WTC11 (cell line): ENCODE data around the gene LRRTM3. TPM values are rescaled to one million over a fixed set of nuclear protein-coding genes. Genes with fewer than 3 reads are reported as not detected.

ENCODE experiments used
- ATAC-seq: fragments of 200-7000 bp; cut with Tn5 transposase; 2 replicates; pipeline ENCODE4 v1.10.0; 2021; ENCODE audit warnings: mild to moderate bottlenecking, moderate library complexity
- CTCF ChIA-PET: fragments of 300-600 bp; sonication (Branson Sonifier 250); formaldehyde crosslinking; loops from one replicate; lab custom pipeline; 2021; ENCODE audit warnings: antibody characterized with exemption; lab: Charles Lee
- POLR2A ChIA-PET: fragments of 350-600 bp; sonication (Branson Sonifier 250); formaldehyde crosslinking; loops from one replicate; lab custom pipeline; 2021; ENCODE audit warnings: antibody characterized with exemption; lab: Charles Lee
- DNase-seq: peaks from one replicate; pipeline ENCODE4 v3.0.0; 2021; ENCODE audit warnings: low spot score
- H3K27ac Mint-ChIP-seq: 2 replicates; pipeline ENCODE4 v1.8.0; 2021; ENCODE audit warnings: mixed read lengths
- H3K27me3 Mint-ChIP-seq: 2 replicates; pipeline ENCODE4 v1.8.0; 2021; ENCODE audit warnings: low read depth, mild to moderate bottlenecking, moderate library complexity, mixed read lengths
- H3K36me3 Mint-ChIP-seq: 2 replicates; pipeline ENCODE4 v1.8.0; 2021; ENCODE audit warnings: mixed read lengths
- H3K4me1 Mint-ChIP-seq: 2 replicates; pipeline ENCODE4 v1.8.0; 2022; ENCODE audit warnings: mixed read lengths
- H3K4me3 Mint-ChIP-seq: 2 replicates; pipeline ENCODE4 v1.8.0; 2021; ENCODE audit warnings: mild to moderate bottlenecking, moderate library complexity, mixed read lengths
- H3K9me3 Mint-ChIP-seq: 2 replicates; pipeline ENCODE4 v1.8.0; 2021; ENCODE audit warnings: mixed read lengths
- ARID4B ChIP-seq: sonication (generic); formaldehyde crosslinking; IDR thresholded peaks from 2 replicates; pipeline ENCODE4 v1.8.0; 2023; ENCODE audit warnings: missing genetic modification reagents, mild to moderate bottlenecking, borderline replicate concordance
- EMX1 ChIP-seq: fragments of 250-450 bp; sonication (Bioruptor Pico); IDR thresholded peaks from 2 replicates; pipeline ENCODE4 v1.8.0; 2021; ENCODE audit warnings: mild to moderate bottlenecking
- ESRRA ChIP-seq: sonication (generic); formaldehyde crosslinking; IDR thresholded peaks from 2 replicates; pipeline ENCODE4 v1.8.1; 2022; ENCODE audit warnings: mild to moderate bottlenecking, missing genetic modification reagents, borderline replicate concordance
- ETV6 ChIP-seq: sonication (generic); formaldehyde crosslinking; IDR thresholded peaks from 2 replicates; pipeline ENCODE4 v1.8.1; 2022; ENCODE audit warnings: mild to moderate bottlenecking, missing genetic modification reagents
- FOXJ3 ChIP-seq: sonication (generic); formaldehyde crosslinking; IDR thresholded peaks from 2 replicates; pipeline ENCODE4 v1.9.0; 2021; ENCODE audit warnings: missing genetic modification reagents, mild to moderate bottlenecking, borderline replicate concordance
- FOXK1 ChIP-seq: sonication (generic); formaldehyde crosslinking; IDR thresholded peaks from 2 replicates; pipeline ENCODE4 v1.8.0; 2022; ENCODE audit warnings: mild to moderate bottlenecking, moderate library complexity, missing genetic modification reagents
- FOXP1 ChIP-seq: sonication (generic); formaldehyde crosslinking; IDR thresholded peaks from 2 replicates; pipeline ENCODE4 v1.8.0; 2022; ENCODE audit warnings: missing genetic modification reagents, mild to moderate bottlenecking, moderate library complexity, borderline replicate concordance
- GABPB1 ChIP-seq: sonication (generic); formaldehyde crosslinking; IDR thresholded peaks from 2 replicates; pipeline ENCODE4 v1.8.1; 2023; ENCODE audit warnings: mild to moderate bottlenecking, missing genetic modification reagents
- GRHL2 ChIP-seq: fragments of 250-450 bp; sonication (Bioruptor Pico); IDR thresholded peaks from 2 replicates; pipeline ENCODE4 v1.8.0; 2022; ENCODE audit warnings: mild to moderate bottlenecking, moderate library complexity; ENCODE audit not compliant: insufficient replicate concordance, severe bottlenecking
- IRF2 ChIP-seq: sonication (generic); formaldehyde crosslinking; IDR thresholded peaks from 2 replicates; pipeline ENCODE4 v1.8.0; 2022; ENCODE audit warnings: low read depth, missing genetic modification reagents, borderline replicate concordance
- JUN ChIP-seq: sonication (generic); formaldehyde crosslinking; IDR thresholded peaks from 2 replicates; pipeline ENCODE4 v1.8.0; 2023; ENCODE audit warnings: mild to moderate bottlenecking, missing genetic modification reagents
- MYBL2 ChIP-seq: sonication (generic); formaldehyde crosslinking; IDR thresholded peaks from 2 replicates; pipeline ENCODE4 v1.8.1; 2023; ENCODE audit warnings: mild to moderate bottlenecking, moderate library complexity, missing genetic modification reagents
- PREB ChIP-seq: sonication (generic); formaldehyde crosslinking; IDR thresholded peaks from 2 replicates; pipeline ENCODE4 v1.8.1; 2022; ENCODE audit warnings: mild to moderate bottlenecking, missing genetic modification reagents, moderate library complexity, borderline replicate concordance
- SMAD3 ChIP-seq: sonication (generic); formaldehyde crosslinking; IDR thresholded peaks from 2 replicates; pipeline ENCODE4 v1.8.0; 2022; ENCODE audit warnings: missing genetic modification reagents, mild to moderate bottlenecking, borderline replicate concordance
- SMAD4 ChIP-seq: sonication (generic); formaldehyde crosslinking; IDR thresholded peaks from 2 replicates; pipeline ENCODE4 v1.8.0; 2022; ENCODE audit warnings: mild to moderate bottlenecking, missing genetic modification reagents
- USF2 ChIP-seq: sonication (generic); formaldehyde crosslinking; IDR thresholded peaks from 2 replicates; pipeline ENCODE4 v1.8.1; 2023; ENCODE audit warnings: mild to moderate bottlenecking, missing genetic modification reagents, moderate library complexity
- ZBTB21 ChIP-seq: sonication (generic); formaldehyde crosslinking; IDR thresholded peaks from 2 replicates; pipeline ENCODE4 v1.8.1; 2023; ENCODE audit warnings: mild to moderate bottlenecking, missing genetic modification reagents, borderline replicate concordance
- ZMAT4 ChIP-seq: fragments of 250-450 bp; sonication (Bioruptor Pico); IDR thresholded peaks from 2 replicates; pipeline ENCODE4 v1.9.0; 2021; ENCODE audit warnings: mild to moderate bottlenecking
- ZNF121 ChIP-seq: sonication (generic); formaldehyde crosslinking; IDR thresholded peaks from 2 replicates; pipeline ENCODE4 v1.8.0; 2023; ENCODE audit warnings: missing genetic modification reagents
- ZNF263 ChIP-seq: sonication (generic); formaldehyde crosslinking; IDR thresholded peaks from 2 replicates; pipeline ENCODE4 v1.8.1; 2022; ENCODE audit warnings: low read depth, mild to moderate bottlenecking, moderate library complexity, missing genetic modification reagents
- ZNF317 ChIP-seq: sonication (generic); formaldehyde crosslinking; IDR thresholded peaks from 2 replicates; pipeline ENCODE4 v1.8.1; 2023; ENCODE audit warnings: low read depth, mild to moderate bottlenecking, moderate library complexity, missing genetic modification reagents, borderline replicate concordance
- total RNA-seq: library from RNA; stranded (reverse); gene quantifications from 3 replicates; pipeline ENCODE4 v1.2.3, GENCODE V29; 2021

Gene LRRTM3
- total RNA-seq, 1 experiment from 2014 or later = 0.52 TPM

GRCh38 chr10:66940965-66941364, 15.1 kb downstream of the LRRTM3 start (continued):
- TF ChIP-seq PREB (CRISPR knock-in tag) = no peak
- no peak for TF ChIP-seq SMAD3 (CRISPR knock-in tag)

GRCh38 chr10:66941491-66941890, 15.7 kb downstream of the LRRTM3 start:
- no peaks in the 10 kb centered on the region for H3K4me1 Mint-ChIP-seq
- ATAC-seq (no peak), DNase-seq (no peak)
- no peak overlapping the region for H3K4me3 Mint-ChIP-seq
- H3K27ac Mint-ChIP-seq = no peak overlapping the region
- ChIA-PET CTCF (interaction anchor here (1.5 to 1.6 kb wide), 2 partner anchors 10 to 579 kb away, joined by 3 to 5 read pairs; no protein-coding TSS in a partner anchor), POLR2A (no interaction called here)
- no peak for TF ChIP-seq FOXK1 (CRISPR knock-in tag)
- TF ChIP-seq MYBL2 (CRISPR knock-in tag) = no peak
- TF ChIP-seq ZNF317 = no peak
- H3K36me3 Mint-ChIP-seq = no peaks in the 10 kb centered on the region
- no peaks in the 10 kb centered on the region for H3K27me3 Mint-ChIP-seq
- no peaks in the 10 kb centered on the region for H3K9me3 Mint-ChIP-seq

- CTCF ChIA-PET = no interaction called here
These were observed 16.6 kb downstream of the LRRTM3 start for GRCh38 chr10:66942407-66942806.

GRCh38 chr10:66943590-66943989, 17.8 kb downstream of the LRRTM3 start:
- ATAC-seq = no peak
- Mint-ChIP-seq H3K27me3 (no peaks in the 10 kb centered on the region), H3K4me1 (no peaks in the 10 kb centered on the region), H3K9me3 (no peaks in the 10 kb centered on the region), H3K36me3 (no peaks in the 10 kb centered on the region), H3K4me3 (no peak overlapping the region), H3K27ac (no peak overlapping the region)
- DNase-seq = no peak
- TF ChIP-seq ESRRA = no peak
- TF ChIP-seq FOXP1 (CRISPR knock-in tag) = no peak
- ChIA-PET CTCF (no interaction called here), POLR2A (no interaction called here)

More at GRCh38 chr10:66942407-66942806, 16.6 kb downstream of the LRRTM3 start:
- no peaks in the 10 kb centered on the region for H3K36me3 Mint-ChIP-seq
- no peak overlapping the region for H3K27ac Mint-ChIP-seq
- POLR2A ChIA-PET = no interaction called here
- H3K27me3 Mint-ChIP-seq = no peaks in the 10 kb centered on the region
- no peak for ATAC-seq
- H3K4me1 Mint-ChIP-seq = no peaks in the 10 kb centered on the region
- no peak overlapping the region for H3K4me3 Mint-ChIP-seq
- no peaks in the 10 kb centered on the region for H3K9me3 Mint-ChIP-seq
- no peak for DNase-seq
- TF ChIP-seq ETV6 (no peak), ARID4B (CRISPR knock-in tag) (no peak), EMX1 (CRISPR knock-in tag) (no peak), ZBTB21 (CRISPR knock-in tag) (no peak), JUN (CRISPR knock-in tag) (no peak)

GRCh38 chr10:66951896-66952295, 26.1 kb downstream of the LRRTM3 start:
- no peak for ATAC-seq
- no peak for TF ChIP-seq FOXJ3 (CRISPR knock-in tag)
- no peak for TF ChIP-seq ZNF263 (CRISPR knock-in tag)
- no peak for TF ChIP-seq GRHL2 (CRISPR knock-in tag)
- TF ChIP-seq ZNF121 = no peak
- TF ChIP-seq USF2 (CRISPR knock-in tag) = no peak
- TF ChIP-seq ETV6 = no peak
- TF ChIP-seq IRF2 (CRISPR knock-in tag) = no peak
- TF ChIP-seq GABPB1 (CRISPR knock-in tag) = no peak
- TF ChIP-seq ZMAT4 = no peak
- no peak for TF ChIP-seq SMAD4 (CRISPR knock-in tag)

More at GRCh38 chr10:66951896-66952295, 26.1 kb downstream of the LRRTM3 start:
- Mint-ChIP-seq H3K27me3 (no peaks in the 10 kb centered on the region), H3K9me3 (no peaks in the 10 kb centered on the region), H3K36me3 (no peaks in the 10 kb centered on the region), H3K27ac (no peak overlapping the region), H3K4me1 (no peaks in the 10 kb centered on the region), H3K4me3 (no peak overlapping the region)
- DNase-seq = no peak
- ChIA-PET CTCF (no interaction called here), POLR2A (no interaction called here)
